SK-MEL-5 (cell line): Measurements from ENCODE around the gene OR4D9. TPM values are rescaled to one million over a fixed set of nuclear protein-coding genes. Genes with fewer than 3 reads are reported as not detected.
"Not testable (repeated sequence)": the region's sequence is repeated elsewhere in the genome, so short reads cannot be mapped to it uniquely, and the experiment has no call there.

Experiments used
- DNase-seq: peaks from one replicate; pipeline ENCODE4 v3.0.0-alpha.2; 2016; ENCODE audit warnings: low read depth, low spot score
- in situ Hi-C: cut with HindIII; loops from 2 replicates; pipeline ENCODE4 v1.10.0; 2016; ENCODE audit warnings: low sequenced_read_pairs, high pct_unique_total_duplicates, low pct_unique_long_range_greater_than_20kb
- total RNA-seq: library from RNA; depleted of rRNA; stranded (reverse); fragments of >200 nt; shearing (Covaris generic); gene quantifications from 2 replicates; pipeline ENCODE4 v1.2.3, GENCODE V29; 2014

The OR4D9 gene
- total RNA-seq, 1 experiment from 2014 or later = not detected

- DNase-seq = no peak
- in situ Hi-C loops = no loop called here
These were observed 34.1 kb downstream of the OR4D9 start for GRCh38 chr11:59545179-59546020.

- in situ Hi-C loops, DNase-seq: not testable (repeated sequence)
These were observed 36.4 kb downstream of the OR4D9 start for GRCh38 chr11:59547605-59548308.

DNA sequence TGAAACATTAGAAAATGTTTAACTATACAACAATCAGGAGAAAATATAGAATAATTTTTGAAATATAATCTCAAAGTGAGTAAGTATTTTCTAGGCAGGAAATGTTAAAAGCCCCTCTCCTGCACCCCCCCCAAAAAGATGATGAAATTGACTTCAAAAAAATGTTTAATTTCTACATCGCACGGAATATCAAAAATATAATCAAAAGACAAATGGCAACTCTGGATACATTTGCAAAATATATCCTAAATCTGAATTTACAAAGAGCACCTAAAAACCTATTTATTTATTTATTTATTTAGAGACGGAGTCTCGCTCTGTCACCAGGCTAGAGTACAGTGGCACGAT lies 36.9 kb downstream of the OR4D9 start:
- no peak for DNase-seq
- in situ Hi-C loops = no loop called here

DNA sequence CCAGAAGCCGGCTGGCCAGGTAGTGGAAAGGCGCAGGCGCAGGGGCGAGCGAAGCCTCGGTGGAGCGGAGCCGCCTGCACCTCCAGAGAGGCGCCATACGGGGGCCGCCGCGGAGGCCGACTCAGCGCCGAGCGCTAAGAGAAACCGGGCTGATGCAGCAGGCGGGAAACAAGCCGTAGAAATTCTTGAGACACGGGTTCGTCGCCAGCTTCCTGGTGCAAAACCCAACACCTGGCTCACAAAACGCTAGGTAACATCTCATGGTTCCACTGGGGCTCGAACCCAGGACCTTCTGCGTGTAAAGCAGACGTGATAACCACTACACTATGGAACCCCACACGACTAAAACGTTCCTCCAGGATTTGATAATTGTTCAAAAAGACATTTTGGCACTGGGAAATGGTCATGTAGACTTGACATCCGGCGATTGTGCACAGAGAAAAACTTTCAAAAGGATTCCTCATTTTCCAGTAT lies 39.1 kb downstream of the OR4D9 start:
- DNase-seq = peak; percentile 95
- in situ Hi-C loops = no loop called here

DNA sequence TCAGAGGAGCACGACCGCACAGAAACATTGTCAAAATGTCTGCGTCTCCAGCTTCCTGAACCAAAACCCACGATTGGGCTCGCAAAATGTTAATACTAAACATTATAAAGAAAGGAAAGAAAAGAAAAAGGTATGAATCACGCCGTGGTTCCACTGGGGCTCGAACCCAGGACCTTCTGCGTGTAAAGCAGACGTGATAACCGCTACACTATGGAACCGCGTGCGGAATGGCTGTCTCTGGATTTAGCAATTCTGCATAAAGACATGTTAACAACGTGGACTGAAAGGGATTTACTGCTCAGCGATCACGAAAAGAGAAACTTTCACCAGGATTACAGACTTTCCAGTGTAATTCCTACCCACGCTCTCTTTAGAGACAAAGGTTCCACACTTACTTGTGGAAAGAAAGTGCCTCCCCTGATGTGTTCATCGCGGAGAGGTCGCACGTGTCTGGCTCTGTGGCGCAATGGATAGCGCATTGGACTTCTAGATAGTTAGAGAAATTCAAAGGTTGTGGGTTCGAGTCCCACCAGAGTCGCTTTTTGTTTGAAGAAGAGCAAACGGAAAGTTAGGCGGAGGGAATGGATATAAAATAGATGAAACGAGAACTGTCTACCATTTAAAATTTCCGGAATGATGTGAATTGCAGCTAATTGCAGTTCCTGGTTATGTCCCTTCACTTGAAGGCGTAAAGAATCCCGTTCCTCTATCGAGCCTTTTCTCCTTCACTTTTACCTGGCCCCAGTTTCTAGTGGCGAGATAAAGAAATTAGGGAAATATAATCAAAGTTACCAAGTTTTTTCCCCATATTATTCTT lies 39.7 kb downstream of the OR4D9 start:
- in situ Hi-C loops = no loop called here
- peak; percentile 94 for DNase-seq

DNA sequence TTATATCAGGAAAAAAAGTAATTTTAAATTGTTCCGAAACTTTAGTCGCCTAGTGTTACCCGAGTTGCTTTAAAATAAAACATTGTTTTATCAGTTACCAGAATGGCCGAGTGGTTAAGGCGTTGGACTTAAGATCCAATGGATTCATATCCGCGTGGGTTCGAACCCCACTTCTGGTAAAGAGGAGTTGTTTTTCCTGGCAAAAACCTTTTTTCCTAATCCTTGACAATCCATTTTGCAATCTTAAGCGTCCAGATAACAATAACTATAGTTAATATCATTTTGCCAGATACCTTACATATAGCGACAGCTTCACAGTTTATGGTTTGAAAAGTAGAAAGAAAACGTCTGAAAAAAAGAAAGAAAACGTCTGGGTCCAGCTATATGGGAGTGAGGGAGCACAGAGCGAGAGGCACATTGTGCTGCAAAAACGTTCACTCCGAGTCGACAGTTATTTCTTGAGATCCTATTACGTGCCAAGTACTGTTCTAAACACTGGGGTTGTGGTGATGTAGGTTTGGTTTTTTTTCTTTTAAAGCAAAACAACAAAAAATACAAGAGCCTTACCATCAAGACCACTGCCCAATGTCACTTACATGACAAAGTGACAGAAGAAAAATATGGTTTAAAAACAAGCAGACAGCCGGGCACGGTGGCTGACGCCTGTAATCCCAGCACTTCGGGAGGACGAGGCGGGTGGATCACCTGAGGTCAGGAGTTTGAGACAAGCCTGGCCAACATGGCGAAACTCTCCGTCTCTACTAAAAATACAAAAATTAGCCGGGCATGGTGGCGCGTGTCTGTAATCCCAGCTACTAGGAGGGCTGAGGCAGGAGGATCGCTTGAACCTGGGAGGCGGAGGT lies 40.6 kb downstream of the OR4D9 start:
- DNase-seq = peak; percentile 77
- in situ Hi-C loops = no loop called here

- in situ Hi-C loops = no loop called here
- DNase-seq = no peak
These were observed 41.5 kb downstream of the OR4D9 start for GRCh38 chr11:59552844-59553243.

DNA sequence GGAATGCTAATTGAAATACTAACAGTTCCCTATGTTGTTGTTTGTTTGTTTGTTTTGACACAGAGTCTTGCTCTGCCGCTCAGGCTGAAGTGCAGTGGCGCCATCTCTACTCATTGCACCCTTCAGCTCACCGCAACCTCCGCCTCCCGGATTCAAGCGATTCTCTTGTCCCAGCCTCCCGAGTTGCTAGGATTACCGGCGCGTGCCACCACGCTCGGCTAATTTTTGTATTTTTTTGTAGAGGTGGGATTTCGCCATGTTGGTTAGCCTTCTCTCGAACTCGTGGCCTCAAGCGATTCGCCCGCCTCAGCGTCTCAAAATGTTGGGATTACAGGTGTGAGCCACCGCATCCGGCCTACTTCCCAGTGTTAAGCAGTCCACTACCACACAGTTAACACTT lies 42.0 kb downstream of the OR4D9 start:
- in situ Hi-C loops = no loop called here
- no peak for DNase-seq

- in situ Hi-C loops = no loop called here
- DNase-seq = no peak
These were observed 44.3 kb downstream of the OR4D9 start for GRCh38 chr11:59555601-59556114.

GRCh38 chr11:59556115-59556916 lies 45.0 kb downstream of the OR4D9 start:
- peak; percentile 88 for DNase-seq
- in situ Hi-C loops = no loop called here

DNA sequence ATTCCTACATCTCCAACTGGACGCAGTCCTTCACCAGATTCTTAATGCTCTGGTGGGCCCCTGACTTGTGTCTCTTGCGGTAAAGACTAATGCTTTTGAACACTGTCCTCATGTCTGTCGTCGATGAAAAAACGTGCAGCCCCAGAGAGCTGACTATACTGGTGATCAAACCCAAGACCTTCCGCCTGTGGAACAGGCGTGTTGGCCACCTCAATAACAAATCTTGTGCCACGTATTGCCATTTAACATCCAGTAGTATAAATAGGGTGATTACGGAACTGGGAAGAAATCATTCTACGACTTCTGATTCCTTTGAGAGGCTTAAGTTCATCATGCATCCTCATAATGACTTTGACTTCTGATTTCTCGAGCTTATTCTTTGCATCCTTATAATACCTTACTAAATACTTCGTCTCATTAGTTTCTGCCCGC lies 45.6 kb downstream of the OR4D9 start:
- in situ Hi-C loops = no loop called here
- peak; percentile 63 for DNase-seq

DNA sequence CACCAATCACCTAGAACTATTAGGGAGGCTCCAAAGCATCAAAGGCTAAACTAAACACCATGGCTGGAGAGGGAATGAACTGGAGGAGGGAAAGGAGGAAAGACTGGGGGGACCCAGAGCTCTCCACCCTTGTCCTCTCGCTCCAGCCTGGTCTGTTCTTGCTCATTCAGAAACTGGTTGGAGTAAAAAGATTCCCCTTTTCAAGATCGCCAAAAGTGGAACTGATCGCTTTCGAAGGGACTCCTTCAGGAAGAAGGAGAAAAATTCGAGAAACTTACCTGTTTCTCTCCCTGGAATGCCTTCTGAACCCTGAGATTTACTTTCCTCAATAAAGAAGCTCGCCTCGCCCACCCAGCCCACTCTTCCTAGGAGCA lies 46.9 kb downstream of the OR4D9 start:
- in situ Hi-C loops = no loop called here
- no peak for DNase-seq

GRCh38 chr11:59559886-59560285 lies 48.5 kb downstream of the OR4D9 start:
- DNase-seq = no peak
- in situ Hi-C loops = no loop called here

GRCh38 chr11:59560290-59560701 lies 49.0 kb downstream of the OR4D9 start:
- in situ Hi-C loops = no loop called here
- peak; percentile 80 for DNase-seq

- in situ Hi-C loops = no loop called here
These were observed 49.5 kb downstream of the OR4D9 start for GRCh38 chr11:59560702-59561473.

DNA sequence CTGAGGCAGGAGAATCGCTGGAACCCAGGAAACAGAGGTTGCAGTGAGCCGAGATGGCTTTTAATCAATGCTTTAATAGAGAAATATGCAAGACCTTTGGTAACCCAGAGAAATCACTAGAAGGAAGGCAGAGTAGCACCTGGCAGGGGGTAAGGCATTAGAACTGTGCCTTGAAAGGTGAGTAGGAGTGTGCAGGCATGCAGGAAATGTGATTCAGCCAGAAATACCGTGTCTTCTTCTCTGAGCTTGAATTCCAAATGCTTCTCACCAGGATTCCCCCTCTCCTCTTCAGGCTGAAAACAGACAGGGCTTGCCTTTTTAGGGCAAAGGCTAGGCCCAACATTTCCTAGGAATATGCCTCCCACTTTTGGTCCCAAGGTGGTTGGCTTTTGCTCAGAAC lies 51.0 kb downstream of the OR4D9 start:
- DNase-seq = no peak

More at GRCh38 chr11:59560702-59561473, 49.5 kb downstream of the OR4D9 start:
- DNase-seq = peak; percentile 77

More for the DNA sequence above, 51.0 kb downstream of the OR4D9 start:
- in situ Hi-C loops = no loop called here
